H9 (cell line): Measurements from ENCODE around the gene TSPAN11. TPM values are rescaled to one million over a fixed set of nuclear protein-coding genes. Genes with fewer than 3 reads are reported as not detected.

Experiments used
- DNase-seq: peaks from one replicate; pipeline ENCODE4 v3.0.0-alpha.2; 2017
- H2AFZ ChIP-seq: one replicate; pipeline ENCODE4 v1.6.1; 2013; ENCODE audit warnings: mild to moderate bottlenecking, low read length, control low read depth, moderate library complexity
- H2AK5ac ChIP-seq: 2 replicates; pipeline ENCODE4 v1.6.1; 2013; ENCODE audit warnings: low read length, control low read depth, mixed read lengths; ENCODE audit not compliant: insufficient read length
- H2BK120ac ChIP-seq: one replicate; pipeline ENCODE4 v1.6.1; 2013; ENCODE audit warnings: low read depth, mild to moderate bottlenecking, low read length, control low read depth, inconsistent platforms; ENCODE audit not compliant: poor library complexity, severe bottlenecking
- H2BK12ac ChIP-seq: 2 replicates; pipeline ENCODE4 v1.6.1; 2013; ENCODE audit warnings: low read length, control low read depth, mixed read lengths, low read depth; ENCODE audit not compliant: insufficient read length
- H2BK15ac ChIP-seq: 2 replicates; pipeline ENCODE4 v1.6.1; 2013; ENCODE audit warnings: low read depth, low read length, control low read depth
- H2BK20ac ChIP-seq: one replicate; pipeline ENCODE4 v1.6.1; 2013; ENCODE audit warnings: low read depth, mild to moderate bottlenecking, low read length, control low read depth, inconsistent platforms; ENCODE audit not compliant: poor library complexity, severe bottlenecking
- H2BK5ac ChIP-seq: 2 replicates; pipeline ENCODE4 v1.6.1; 2013; ENCODE audit warnings: low read length, control low read depth, mixed read lengths; ENCODE audit not compliant: insufficient read length
- H3K14ac ChIP-seq: 2 replicates; pipeline ENCODE4 v1.6.1; 2013; ENCODE audit warnings: low read length, control low read depth; ENCODE audit not compliant: insufficient read depth
- H3K18ac ChIP-seq: 2 replicates; pipeline ENCODE4 v1.6.1; 2013; ENCODE audit warnings: low read depth, mild to moderate bottlenecking, mixed read lengths, low read length, control low read depth; ENCODE audit not compliant: insufficient read length
- H3K23ac ChIP-seq: 2 replicates; pipeline ENCODE4 v1.6.1; 2013; ENCODE audit warnings: low read length, control low read depth, mixed read lengths, low read depth; ENCODE audit not compliant: insufficient read length
- H3K23me2 ChIP-seq: 2 replicates; pipeline ENCODE4 v1.6.1; 2013; ENCODE audit warnings: low read depth, mild to moderate bottlenecking, mixed read lengths, low read length, control low read depth; ENCODE audit not compliant: insufficient read length, poor library complexity, severe bottlenecking
- H3K27ac ChIP-seq: 2 replicates; pipeline ENCODE4 v1.5.1; 2013; ENCODE audit warnings: low read length, control low read depth, mixed read lengths, low read depth; ENCODE audit not compliant: insufficient read length
- H3K27me3 ChIP-seq: 2 replicates; pipeline ENCODE4 v1.6.1; 2013; ENCODE audit warnings: low read length, control low read depth, inconsistent platforms; ENCODE audit not compliant: insufficient read depth
- H3K4ac ChIP-seq: 2 replicates; pipeline ENCODE4 v1.6.1; 2013; ENCODE audit warnings: low read depth, mild to moderate bottlenecking, control low read depth, inconsistent platforms, low read length, moderate library complexity
- H3K4me1 ChIP-seq: 2 replicates; pipeline ENCODE4 v1.6.1; 2013; ENCODE audit warnings: low read length, control low read depth, inconsistent platforms; ENCODE audit not compliant: insufficient read depth
- H3K4me2 ChIP-seq: 2 replicates; pipeline ENCODE4 v1.6.1; 2013; ENCODE audit warnings: low read length, control low read depth, mixed read lengths; ENCODE audit not compliant: insufficient read length, insufficient read depth
- H3K56ac ChIP-seq: 2 replicates; pipeline ENCODE4 v1.6.1; 2013; ENCODE audit warnings: low read depth, mild to moderate bottlenecking, mixed read lengths, low read length, control low read depth; ENCODE audit not compliant: insufficient read length
- H3K79me1 ChIP-seq: 2 replicates; pipeline ENCODE4 v1.6.1; 2013; ENCODE audit warnings: low read depth, mild to moderate bottlenecking, moderate library complexity, low read length, control low read depth, inconsistent platforms; ENCODE audit not compliant: insufficient read depth, poor library complexity, severe bottlenecking
- H3K79me2 ChIP-seq: 2 replicates; pipeline ENCODE4 v1.6.1; 2013; ENCODE audit warnings: low read length, control low read depth, inconsistent platforms; ENCODE audit not compliant: insufficient read depth
- H3K9ac ChIP-seq: 2 replicates; pipeline ENCODE4 v1.6.1; 2013; ENCODE audit warnings: low read length, control low read depth, mixed read lengths; ENCODE audit not compliant: insufficient read length; ENCODE audit errors: extremely low read depth
- H3K9me3 ChIP-seq: one replicate; pipeline ENCODE4 v1.6.1; 2013; ENCODE audit warnings: low read depth, low read length, inconsistent platforms; ENCODE audit not compliant: control insufficient read depth
- H3T11ph ChIP-seq: one replicate; pipeline ENCODE4 v1.6.1; 2013; ENCODE audit warnings: mild to moderate bottlenecking, low read length, control low read depth, inconsistent platforms
- H4K20me1 ChIP-seq: one replicate; pipeline ENCODE4 v1.6.1; 2013; ENCODE audit not compliant: control insufficient read depth, insufficient read length, insufficient read depth
- H4K5ac ChIP-seq: 2 replicates; pipeline ENCODE4 v1.6.1; 2013; ENCODE audit warnings: low read depth, mild to moderate bottlenecking, mixed read lengths, low read length, control low read depth; ENCODE audit not compliant: insufficient read length
- H4K8ac ChIP-seq: replicated peaks from 2 replicates; pipeline ENCODE4 v1.6.1; 2013; ENCODE audit warnings: low read length, control low read depth, mixed read lengths, low read depth; ENCODE audit not compliant: insufficient read length
- H4K91ac ChIP-seq: 2 replicates; pipeline ENCODE4 v1.6.1; 2013; ENCODE audit warnings: low read depth, mild to moderate bottlenecking, moderate library complexity, mixed read lengths, low read length, control low read depth; ENCODE audit not compliant: insufficient read length
- H3K27ac Mint-ChIP-seq, 3 experiments: 2 replicates in 2 of 3; 3 replicates in 1 of 3; pipeline ENCODE4 v1.8.0; 2020 to 2021; ENCODE audit warnings: mixed read lengths in 3 of 3, mild to moderate bottlenecking in 1 of 3, moderate library complexity in 1 of 3
- H3K27me3 Mint-ChIP-seq: 2 replicates; pipeline ENCODE4 v1.8.0; 2021; ENCODE audit warnings: low read depth, mild to moderate bottlenecking, moderate library complexity, mixed read lengths
- H3K36me3 Mint-ChIP-seq, 3 experiments: 2 replicates in 2 of 3; 3 replicates in 1 of 3; pipeline ENCODE4 v1.8.0; 2020 to 2021; ENCODE audit warnings: low read depth in 3 of 3, mixed read lengths in 3 of 3; ENCODE audit not compliant: insufficient read depth in 1 of 3
- H3K4me1 Mint-ChIP-seq, 2 experiments: 2 replicates each; pipeline ENCODE4 v1.8.0; 2020; ENCODE audit warnings: mixed read lengths in 2 of 2
- H3K4me3 Mint-ChIP-seq, 2 experiments: 2 replicates in 1 of 2; 3 replicates in 1 of 2; pipeline ENCODE4 v1.8.0; 2020 to 2021; ENCODE audit warnings: mild to moderate bottlenecking in 2 of 2, mixed read lengths in 2 of 2, moderate library complexity in 1 of 2
- H3K9me3 Mint-ChIP-seq, 2 experiments: 2 replicates in 1 of 2; 3 replicates in 1 of 2; pipeline ENCODE4 v1.8.0; 2020; ENCODE audit warnings: mild to moderate bottlenecking in 2 of 2, mixed read lengths in 2 of 2, moderate library complexity in 1 of 2
- CTCF ChIP-seq: fragments of 200-600 bp; sonication (generic); conservative IDR thresholded peaks from 3 replicates; pipeline ENCODE4 v1.8.0; 2021; ENCODE audit warnings: antibody characterized with exemption, mild to moderate bottlenecking
- WGBS: extraction: QIAGEN DNeasy Blood & Tissue Kit; methylation state at CpG from one replicate; pipeline ENCODE4 v1.1.7; 2013; ENCODE audit warnings: missing lambda C conversion rate, low lambda C conversion rate, mixed read lengths; ENCODE audit not compliant: insufficient read length; ENCODE audit errors: extremely low coverage; 5-methylcytosine and 5-hydroxymethylcytosine counted together
- total RNA-seq: library from RNA; stranded (reverse); gene quantifications from 2 replicates; pipeline ENCODE4 v1.2.1, GENCODE V29; 2021

TSPAN11 gene
- total RNA-seq, 1 experiment from 2014 or later, result 4.2 TPM

- no peak overlapping the region for H3K4me3 Mint-ChIP-seq
- H3K4me1 Mint-ChIP-seq, result peaks cover 4 to 6% of the 10 kb centered on the region in 2 experiments; a peak in 2 of 4 replicates
- H3K79me1 ChIP-seq, result no peaks in the 10 kb centered on the region
- no CpG with 5 or more reads among the region's 4 CpGs for WGBS
- H3K27ac Mint-ChIP-seq, result no peak overlapping the region
- H3K56ac ChIP-seq, result no peak overlapping the region
- no peaks in the 10 kb centered on the region for H3K23me2 ChIP-seq
- no peak overlapping the region for H2BK5ac ChIP-seq
- H2BK120ac ChIP-seq, result no peak overlapping the region
- H2AFZ ChIP-seq, result no peak overlapping the region
- H2AK5ac ChIP-seq, result no peak overlapping the region
- H3K4ac ChIP-seq, result no peak overlapping the region
- no peak overlapping the region for H3T11ph ChIP-seq
- no peaks in the 10 kb centered on the region for H3K27me3 ChIP-seq
- no peak overlapping the region for H3K18ac ChIP-seq
- TF ChIP-seq CTCF, result no peak
- no peak overlapping the region for H4K8ac ChIP-seq
- H3K27me3 Mint-ChIP-seq, result peaks cover 4% of the 10 kb centered on the region; the same call in 1 of the 2 replicates
- H2BK15ac ChIP-seq, result no peak overlapping the region; the same call in 1 of the 2 replicates
- no peak overlapping the region for H3K4me2 ChIP-seq
- H3K9ac ChIP-seq, result no peak overlapping the region
- peaks cover 4 to 6% of the 10 kb centered on the region in 2 experiments; a peak in 3 of 5 replicates for H3K9me3 Mint-ChIP-seq
- no peaks in the 10 kb centered on the region for H3K4me1 ChIP-seq
- H3K14ac ChIP-seq, result no peak overlapping the region
- H4K20me1 ChIP-seq, result no peaks in the 10 kb centered on the region
- no peak overlapping the region for H2BK12ac ChIP-seq
- no peak overlapping the region for H4K5ac ChIP-seq
- no peaks in the 10 kb centered on the region for H3K9me3 ChIP-seq
- peaks cover 2 to 5% (median 3%) of the 10 kb centered on the region in 3 experiments; a peak in 4 of 7 replicates for H3K36me3 Mint-ChIP-seq
- no peak overlapping the region for H4K91ac ChIP-seq
- no peak overlapping the region for H3K27ac ChIP-seq
- H3K23ac ChIP-seq, result no peak overlapping the region
- no peaks in the 10 kb centered on the region for H3K79me2 ChIP-seq
- H2BK20ac ChIP-seq, result no peak overlapping the region
- no peak for DNase-seq
Observed at GRCh38 chr12:31031951-31032335, 105.4 kb downstream of the TSPAN11 start.
